Neural cell (in vitro differentiated cells): Measurements from ENCODE around the gene EMCN. TPM values are rescaled to one million over a fixed set of nuclear protein-coding genes. Genes with fewer than 3 reads are reported as not detected.
A peak's percentile ranks its signal among the peaks of the same experiment; 100 is the strongest.

Experiments
- H2AFZ ChIP-seq: fragments of 200-600, 300-800 bp; sonication (generic), shearing (Covaris generic); 2 replicates; pipeline ENCODE4 v1.6.0; 2014; ENCODE audit warnings: low read depth, mild to moderate bottlenecking, antibody characterized with exemption, low read length, moderate library complexity
- H3F3A ChIP-seq: fragments of 200-600 bp; shearing (Covaris generic); 2 replicates; pipeline ENCODE4 v1.6.1; 2016; ENCODE audit warnings: mild to moderate bottlenecking, moderate library complexity, mixed read lengths, antibody characterized with exemption, low read length; ENCODE audit not compliant: insufficient read depth, poor library complexity, severe bottlenecking
- H3K27ac ChIP-seq: fragments of 200-600, 300-800 bp; sonication (generic), shearing (Covaris generic); 2 replicates; pipeline ENCODE4 v1.5.1; 2014; ENCODE audit warnings: mild to moderate bottlenecking, low read length, moderate library complexity
- H3K27me3 ChIP-seq: fragments of 300-800, 200-600 bp; sonication (generic), shearing (Covaris generic); 2 replicates; pipeline ENCODE4 v1.6.0; 2014; ENCODE audit warnings: mild to moderate bottlenecking, low read depth, low read length, moderate library complexity; ENCODE audit not compliant: insufficient read depth
- H3K36me3 ChIP-seq: fragments of 300-800, 200-600 bp; sonication (generic), shearing (Covaris generic); 2 replicates; pipeline ENCODE4 v1.5.1; 2014; ENCODE audit warnings: mild to moderate bottlenecking, antibody characterized with exemption, low read length, moderate library complexity; ENCODE audit not compliant: insufficient read depth
- H3K4me2 ChIP-seq: fragments of 300-800, 200-600 bp; sonication (generic), shearing (Covaris generic); 2 replicates; pipeline ENCODE4 v1.6.0; 2014; ENCODE audit warnings: mild to moderate bottlenecking, low read length
- H3K4me3 ChIP-seq: fragments of 300-800, 200-600 bp; sonication (generic), shearing (Covaris generic); 2 replicates; pipeline ENCODE4 v1.5.1; 2014; ENCODE audit warnings: mild to moderate bottlenecking, low read length, moderate library complexity
- H3K79me2 ChIP-seq: fragments of 200-600 bp; shearing (Covaris generic); replicated peaks from 2 replicates; pipeline ENCODE4 v1.6.0; 2014; ENCODE audit warnings: mild to moderate bottlenecking, low read length, moderate library complexity; ENCODE audit not compliant: insufficient read depth
- H3K9ac ChIP-seq: fragments of 300-800, 200-600 bp; sonication (generic), shearing (Covaris generic); 2 replicates; pipeline ENCODE4 v1.6.1; 2016; ENCODE audit warnings: mild to moderate bottlenecking, low read length, mixed read lengths
- H3K9me2 ChIP-seq: fragments of 200-600 bp; shearing (Covaris generic); 2 replicates; pipeline ENCODE4 v1.6.1; 2016; ENCODE audit warnings: mild to moderate bottlenecking, low read length, mixed read lengths; ENCODE audit not compliant: insufficient read depth
- H3K9me3 ChIP-seq: fragments of 200-600, 300-800 bp; sonication (generic), shearing (Covaris generic); 2 replicates; pipeline ENCODE4 v1.6.1; 2016; ENCODE audit warnings: mild to moderate bottlenecking, mixed run types, low read length, moderate library complexity, mixed read lengths
- H4K20me1 ChIP-seq: fragments of 200-600 bp; shearing (Covaris generic); 2 replicates; pipeline ENCODE4 v1.6.1; 2016; ENCODE audit warnings: mild to moderate bottlenecking, mixed run types; ENCODE audit not compliant: insufficient read depth
- EP300 ChIP-seq: fragments of 450-650 bp; conservative IDR thresholded peaks from 2 replicates; pipeline ENCODE4 v1.6.1; 2014; ENCODE audit warnings: antibody characterized with exemption, mild to moderate bottlenecking, moderate library complexity; ENCODE audit not compliant: poor library complexity, severe bottlenecking
- EZH2 ChIP-seq: fragments of 200-600, 300-800 bp; shearing (Covaris generic), sonication (generic); IDR thresholded peaks from 2 replicates; pipeline ENCODE4 v1.6.1; 2014; ENCODE audit warnings: antibody characterized with exemption, low read length, borderline replicate concordance, mild to moderate bottlenecking; ENCODE audit not compliant: insufficient read depth, poor library complexity, severe bottlenecking
- MXI1 ChIP-seq: fragments of 450-650 bp; conservative IDR thresholded peaks from 2 replicates; pipeline ENCODE4 v1.6.1; 2014; ENCODE audit warnings: antibody characterized with exemption, mild to moderate bottlenecking; ENCODE audit not compliant: poor library complexity, severe bottlenecking
- POLR2AphosphoS5 ChIP-seq: IDR thresholded peaks from 2 replicates; pipeline ENCODE4 v1.6.1; 2012
- RAD21 ChIP-seq: fragments of 450-650 bp; conservative IDR thresholded peaks from 2 replicates; pipeline ENCODE4 v1.6.1; 2014; ENCODE audit warnings: antibody characterized with exemption, mild to moderate bottlenecking, moderate library complexity
- SMC3 ChIP-seq: fragments of 450-650 bp; conservative IDR thresholded peaks from 2 replicates; pipeline ENCODE4 v1.6.1; 2014; ENCODE audit warnings: antibody characterized with exemption, mild to moderate bottlenecking, moderate library complexity; ENCODE audit not compliant: poor library complexity
- TAF1 ChIP-seq: IDR thresholded peaks from 2 replicates; pipeline ENCODE4 v1.6.1; 2012; ENCODE audit warnings: low read depth
- polyA plus RNA-seq: library from polyadenylated mRNA; depleted of rRNA; stranded (reverse); fragments of >200 nt; gene quantifications from 2 replicates; pipeline ENCODE4 v1.2.3, GENCODE V29; 2014
- TF ChIP-seq, protein P1 (sequence below): fragments of 450-650 bp; IDR thresholded peaks from 2 replicates; pipeline ENCODE4 v1.5.1; 2014; ENCODE audit warnings: antibody characterized with exemption, mild to moderate bottlenecking, moderate library complexity; ENCODE audit not compliant: poor library complexity, severe bottlenecking
- TF ChIP-seq, protein P2 (sequence below): IDR thresholded peaks from 2 replicates; pipeline ENCODE4 v1.6.1; 2012; ENCODE audit warnings: borderline replicate concordance

EMCN gene
- polyA plus RNA-seq, 1 donor from 2014 or later, result 0.77 TPM

DNA sequence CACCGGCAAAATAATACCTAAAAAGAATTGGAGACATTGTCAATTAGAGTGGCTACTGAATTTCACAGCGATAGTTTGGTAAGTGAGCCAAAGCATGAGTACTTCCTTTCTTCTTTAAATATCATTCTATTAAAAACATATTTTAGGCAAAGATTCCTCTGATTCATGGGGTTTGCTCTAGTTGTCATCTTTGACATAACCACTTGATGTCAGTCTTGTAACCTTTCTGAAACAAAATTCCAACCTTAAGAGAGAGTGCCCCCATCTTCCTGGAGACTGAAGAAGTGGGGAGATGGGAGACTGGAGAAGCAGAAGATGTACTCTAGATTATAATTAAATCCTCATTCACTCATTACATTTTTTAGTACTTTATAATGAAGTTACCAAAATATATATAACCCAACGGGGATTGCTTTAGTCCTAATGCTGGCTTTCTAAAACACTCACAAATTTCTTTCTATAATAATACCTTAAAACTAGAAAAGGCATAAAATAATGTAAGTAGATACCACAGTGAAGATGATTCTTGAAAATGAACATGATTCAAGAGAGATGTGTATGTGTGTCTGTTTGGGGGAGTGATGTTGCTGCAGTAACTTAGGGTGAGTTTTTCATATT, 96.4 kb downstream of the EMCN start:
- H2AFZ ChIP-seq, result no peak overlapping the region
- no peak overlapping the region for H3K9ac ChIP-seq
- TF ChIP-seq POLR2AphosphoS5 (no peak), EP300 (no peak), RAD21 (peak; percentile 93), SMC3 (peak; percentile 91), MXI1 (no peak), TAF1 (no peak), EZH2 (no peak)
- TF ChIP-seq, protein P1, sequence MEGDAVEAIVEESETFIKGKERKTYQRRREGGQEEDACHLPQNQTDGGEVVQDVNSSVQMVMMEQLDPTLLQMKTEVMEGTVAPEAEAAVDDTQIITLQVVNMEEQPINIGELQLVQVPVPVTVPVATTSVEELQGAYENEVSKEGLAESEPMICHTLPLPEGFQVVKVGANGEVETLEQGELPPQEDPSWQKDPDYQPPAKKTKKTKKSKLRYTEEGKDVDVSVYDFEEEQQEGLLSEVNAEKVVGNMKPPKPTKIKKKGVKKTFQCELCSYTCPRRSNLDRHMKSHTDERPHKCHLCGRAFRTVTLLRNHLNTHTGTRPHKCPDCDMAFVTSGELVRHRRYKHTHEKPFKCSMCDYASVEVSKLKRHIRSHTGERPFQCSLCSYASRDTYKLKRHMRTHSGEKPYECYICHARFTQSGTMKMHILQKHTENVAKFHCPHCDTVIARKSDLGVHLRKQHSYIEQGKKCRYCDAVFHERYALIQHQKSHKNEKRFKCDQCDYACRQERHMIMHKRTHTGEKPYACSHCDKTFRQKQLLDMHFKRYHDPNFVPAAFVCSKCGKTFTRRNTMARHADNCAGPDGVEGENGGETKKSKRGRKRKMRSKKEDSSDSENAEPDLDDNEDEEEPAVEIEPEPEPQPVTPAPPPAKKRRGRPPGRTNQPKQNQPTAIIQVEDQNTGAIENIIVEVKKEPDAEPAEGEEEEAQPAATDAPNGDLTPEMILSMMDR, result peak; percentile 86
- TF ChIP-seq, protein P2, sequence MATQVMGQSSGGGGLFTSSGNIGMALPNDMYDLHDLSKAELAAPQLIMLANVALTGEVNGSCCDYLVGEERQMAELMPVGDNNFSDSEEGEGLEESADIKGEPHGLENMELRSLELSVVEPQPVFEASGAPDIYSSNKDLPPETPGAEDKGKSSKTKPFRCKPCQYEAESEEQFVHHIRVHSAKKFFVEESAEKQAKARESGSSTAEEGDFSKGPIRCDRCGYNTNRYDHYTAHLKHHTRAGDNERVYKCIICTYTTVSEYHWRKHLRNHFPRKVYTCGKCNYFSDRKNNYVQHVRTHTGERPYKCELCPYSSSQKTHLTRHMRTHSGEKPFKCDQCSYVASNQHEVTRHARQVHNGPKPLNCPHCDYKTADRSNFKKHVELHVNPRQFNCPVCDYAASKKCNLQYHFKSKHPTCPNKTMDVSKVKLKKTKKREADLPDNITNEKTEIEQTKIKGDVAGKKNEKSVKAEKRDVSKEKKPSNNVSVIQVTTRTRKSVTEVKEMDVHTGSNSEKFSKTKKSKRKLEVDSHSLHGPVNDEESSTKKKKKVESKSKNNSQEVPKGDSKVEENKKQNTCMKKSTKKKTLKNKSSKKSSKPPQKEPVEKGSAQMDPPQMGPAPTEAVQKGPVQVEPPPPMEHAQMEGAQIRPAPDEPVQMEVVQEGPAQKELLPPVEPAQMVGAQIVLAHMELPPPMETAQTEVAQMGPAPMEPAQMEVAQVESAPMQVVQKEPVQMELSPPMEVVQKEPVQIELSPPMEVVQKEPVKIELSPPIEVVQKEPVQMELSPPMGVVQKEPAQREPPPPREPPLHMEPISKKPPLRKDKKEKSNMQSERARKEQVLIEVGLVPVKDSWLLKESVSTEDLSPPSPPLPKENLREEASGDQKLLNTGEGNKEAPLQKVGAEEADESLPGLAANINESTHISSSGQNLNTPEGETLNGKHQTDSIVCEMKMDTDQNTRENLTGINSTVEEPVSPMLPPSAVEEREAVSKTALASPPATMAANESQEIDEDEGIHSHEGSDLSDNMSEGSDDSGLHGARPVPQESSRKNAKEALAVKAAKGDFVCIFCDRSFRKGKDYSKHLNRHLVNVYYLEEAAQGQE, result no peak
- no peak overlapping the region for H3K27ac ChIP-seq
- H3F3A ChIP-seq, result no peaks in the 10 kb centered on the region
- no peaks in the 10 kb centered on the region for H3K27me3 ChIP-seq
- no peaks in the 10 kb centered on the region for H3K9me2 ChIP-seq
- no peaks in the 10 kb centered on the region for H3K36me3 ChIP-seq
- H3K9me3 ChIP-seq, result no peaks in the 10 kb centered on the region
- no peaks in the 10 kb centered on the region for H4K20me1 ChIP-seq
- no peaks in the 10 kb centered on the region for H3K79me2 ChIP-seq
- H3K4me3 ChIP-seq, result no peak overlapping the region
- no peak overlapping the region for H3K4me2 ChIP-seq

DNA sequence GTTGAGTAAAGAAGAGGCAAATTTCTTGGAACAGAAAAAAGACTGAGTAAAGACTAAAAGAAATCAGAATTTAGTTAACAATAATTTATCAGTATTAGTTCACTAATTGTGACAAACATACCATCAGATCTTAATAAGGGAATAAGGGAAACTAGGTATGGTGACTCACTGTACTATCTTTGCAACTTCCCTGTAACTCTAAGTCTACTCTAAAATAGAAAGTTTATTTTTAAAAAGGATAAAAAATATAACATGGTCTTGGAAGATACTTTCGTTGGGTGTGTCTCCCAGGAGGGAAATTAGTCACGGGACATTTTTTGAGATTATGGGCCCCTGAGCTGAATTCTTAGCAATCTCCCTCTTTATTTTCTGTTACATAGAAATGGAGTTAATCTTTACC, 97.3 kb downstream of the EMCN start:
- H4K20me1 ChIP-seq, result no peaks in the 10 kb centered on the region
- H3K9me3 ChIP-seq, result no peaks in the 10 kb centered on the region
- no peaks in the 10 kb centered on the region for H3K36me3 ChIP-seq
- H3K9me2 ChIP-seq, result no peaks in the 10 kb centered on the region
- H3F3A ChIP-seq, result no peaks in the 10 kb centered on the region
- no peak overlapping the region for H3K9ac ChIP-seq
- H3K27ac ChIP-seq, result no peak overlapping the region
- no peaks in the 10 kb centered on the region for H3K79me2 ChIP-seq
- no peak overlapping the region for H3K4me2 ChIP-seq
- no peak overlapping the region for H3K4me3 ChIP-seq
- no peak overlapping the region for H2AFZ ChIP-seq
- TF ChIP-seq, protein P1, result no peak
- no peak for TF ChIP-seq MXI1
- TF ChIP-seq RAD21, result no peak
- TF ChIP-seq EP300, result no peak
- TF ChIP-seq EZH2, result no peak
- no peak for TF ChIP-seq TAF1
- no peak for TF ChIP-seq POLR2AphosphoS5
- TF ChIP-seq SMC3, result no peak
- TF ChIP-seq, protein P2, result no peak
- H3K27me3 ChIP-seq, result no peaks in the 10 kb centered on the region
